Liver (tissue), 3 donors: ENCODE data around the gene CAPSL.

ENCODE experiments used
- CTCF ChIP-seq: fragments of 150-350 bp; IDR thresholded peaks from 2 replicates; pipeline ENCODE4 v1.5.1; 2017; ENCODE audit warnings: improper control_type of control experiment, low read depth, low read length; ENCODE audit not compliant: missing input control
- NR2F2 ChIP-seq: IDR thresholded peaks from 2 replicates; pipeline ENCODE4 v1.6.1; 2016; ENCODE audit warnings: antibody characterized with exemption
- RAD21 ChIP-seq, 2 donors: IDR thresholded peaks; 2 replicates each; pipeline ENCODE4 v1.6.1; 2016; ENCODE audit warnings: antibody characterized with exemption in 2 of 2, mild to moderate bottlenecking in 2 of 2
- SP1 ChIP-seq: IDR thresholded peaks from 2 replicates; pipeline ENCODE4 v1.6.1; 2018; ENCODE audit warnings: antibody characterized with exemption, mild to moderate bottlenecking
- YY1 ChIP-seq: IDR thresholded peaks from 2 replicates; pipeline ENCODE4 v1.6.1; 2016; ENCODE audit warnings: antibody characterized with exemption, mild to moderate bottlenecking
- TF ChIP-seq, protein P1 (sequence below): IDR thresholded peaks from 2 replicates; pipeline ENCODE4 v1.6.1; 2016; ENCODE audit warnings: antibody characterized with exemption, mild to moderate bottlenecking
- TF ChIP-seq, protein P2 (sequence below): IDR thresholded peaks from 2 replicates; pipeline ENCODE4 v1.6.1; 2016; ENCODE audit warnings: antibody characterized with exemption
- donor health status: healthy.
- donor health status: healthy.

DNA sequence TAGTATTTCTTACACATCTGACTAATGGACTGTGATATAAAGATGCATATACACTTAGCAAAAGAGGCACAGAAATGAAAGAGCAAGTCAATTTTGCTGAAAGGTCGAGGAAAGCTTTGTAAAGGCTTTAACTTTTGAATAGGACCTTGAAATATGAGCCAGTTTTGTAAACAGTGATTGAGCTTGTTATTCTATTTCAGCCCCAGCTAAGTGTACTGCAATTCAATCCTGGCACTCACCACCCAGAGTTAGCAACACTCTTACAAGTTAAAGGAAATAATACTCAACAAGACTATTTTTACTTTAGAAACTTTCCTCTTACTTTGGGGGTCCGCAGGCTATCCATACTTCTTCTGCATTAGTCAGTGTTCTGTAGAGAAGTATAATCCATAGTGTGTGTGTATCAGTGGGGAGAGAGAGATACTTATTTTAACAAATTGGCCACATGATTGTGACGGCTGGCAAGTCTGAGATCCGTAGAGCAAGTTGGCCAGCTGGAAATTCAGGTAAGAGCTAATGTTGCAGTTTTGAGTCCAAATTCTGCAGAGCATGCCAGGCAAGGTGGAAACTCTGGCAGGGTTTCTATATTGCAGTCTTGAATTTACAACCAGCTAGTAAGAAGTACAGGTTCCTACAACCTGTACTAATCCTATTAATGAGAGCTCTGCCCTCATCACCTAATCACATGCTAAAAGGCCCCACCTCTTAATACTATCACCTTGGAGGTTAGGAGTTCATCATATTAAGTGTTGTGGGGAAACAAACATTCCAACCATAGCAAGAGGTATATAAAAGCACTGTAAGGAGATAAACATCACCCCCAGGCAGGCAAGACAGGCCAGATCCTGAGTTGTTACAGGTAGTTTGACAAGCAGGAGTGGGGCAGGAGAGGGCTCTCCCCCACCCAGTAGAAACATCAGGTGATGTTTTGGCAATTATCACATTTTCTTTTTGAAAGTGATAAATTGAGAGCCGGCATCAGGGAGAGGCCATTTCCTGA lies 48.1 kb downstream of the CAPSL start:
- TF ChIP-seq CTCF = no peak
- no peak for TF ChIP-seq NR2F2
- TF ChIP-seq, protein P1, sequence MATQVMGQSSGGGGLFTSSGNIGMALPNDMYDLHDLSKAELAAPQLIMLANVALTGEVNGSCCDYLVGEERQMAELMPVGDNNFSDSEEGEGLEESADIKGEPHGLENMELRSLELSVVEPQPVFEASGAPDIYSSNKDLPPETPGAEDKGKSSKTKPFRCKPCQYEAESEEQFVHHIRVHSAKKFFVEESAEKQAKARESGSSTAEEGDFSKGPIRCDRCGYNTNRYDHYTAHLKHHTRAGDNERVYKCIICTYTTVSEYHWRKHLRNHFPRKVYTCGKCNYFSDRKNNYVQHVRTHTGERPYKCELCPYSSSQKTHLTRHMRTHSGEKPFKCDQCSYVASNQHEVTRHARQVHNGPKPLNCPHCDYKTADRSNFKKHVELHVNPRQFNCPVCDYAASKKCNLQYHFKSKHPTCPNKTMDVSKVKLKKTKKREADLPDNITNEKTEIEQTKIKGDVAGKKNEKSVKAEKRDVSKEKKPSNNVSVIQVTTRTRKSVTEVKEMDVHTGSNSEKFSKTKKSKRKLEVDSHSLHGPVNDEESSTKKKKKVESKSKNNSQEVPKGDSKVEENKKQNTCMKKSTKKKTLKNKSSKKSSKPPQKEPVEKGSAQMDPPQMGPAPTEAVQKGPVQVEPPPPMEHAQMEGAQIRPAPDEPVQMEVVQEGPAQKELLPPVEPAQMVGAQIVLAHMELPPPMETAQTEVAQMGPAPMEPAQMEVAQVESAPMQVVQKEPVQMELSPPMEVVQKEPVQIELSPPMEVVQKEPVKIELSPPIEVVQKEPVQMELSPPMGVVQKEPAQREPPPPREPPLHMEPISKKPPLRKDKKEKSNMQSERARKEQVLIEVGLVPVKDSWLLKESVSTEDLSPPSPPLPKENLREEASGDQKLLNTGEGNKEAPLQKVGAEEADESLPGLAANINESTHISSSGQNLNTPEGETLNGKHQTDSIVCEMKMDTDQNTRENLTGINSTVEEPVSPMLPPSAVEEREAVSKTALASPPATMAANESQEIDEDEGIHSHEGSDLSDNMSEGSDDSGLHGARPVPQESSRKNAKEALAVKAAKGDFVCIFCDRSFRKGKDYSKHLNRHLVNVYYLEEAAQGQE = no peak
- TF ChIP-seq RAD21 (IDR thresholded peaks at IDR 0.05) = no peak
- TF ChIP-seq YY1 = no peak
- TF ChIP-seq, protein P2, sequence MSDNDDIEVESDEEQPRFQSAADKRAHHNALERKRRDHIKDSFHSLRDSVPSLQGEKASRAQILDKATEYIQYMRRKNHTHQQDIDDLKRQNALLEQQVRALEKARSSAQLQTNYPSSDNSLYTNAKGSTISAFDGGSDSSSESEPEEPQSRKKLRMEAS = no peak
- TF ChIP-seq SP1 = no peak
